Daoy (cell line): Measurements from ENCODE around the gene SPIB. TPM values are rescaled to one million over a fixed set of nuclear protein-coding genes. Genes with fewer than 3 reads are reported as not detected.
"Not testable (repeated sequence)": the region's sequence is repeated elsewhere in the genome, so short reads cannot be mapped to it uniquely, and the experiment has no call there.

Experiments
- DNase-seq: peaks from one replicate; pipeline ENCODE4 v3.0.0-alpha.2; 2015; ENCODE audit warnings: low read depth
- total RNA-seq: library from RNA; depleted of rRNA; stranded (reverse); fragments of >200 nt; shearing (Covaris generic); gene quantifications from 2 replicates; pipeline ENCODE4 v1.2.3, GENCODE V29; 2014; rRNA removed

SPIB gene
- total RNA-seq, result not detected in 2 replicates

GRCh38 chr19:50418176-50419021 is at the start of gene SPIB:
TSS of gene SPIB (plus strand) at chr19:50418938. CDS start at chr19:50418963, 25 bp downstream.
- no peak for DNase-seq

GRCh38 chr19:50371914-50372475 is 46.7 kb upstream of the SPIB start:
- no peak for DNase-seq

GRCh38 chr19:50376166-50377050 is 42.3 kb upstream of the SPIB start, which contains the start of gene NR1H2:
TSS of gene NR1H2 (plus strand) at chr19:50376457. CDS start at chr19:50377606, 1,149 bp downstream.
- DNase-seq, result peak; percentile 97

GRCh38 chr19:50377051-50377461 is 41.7 kb upstream of the SPIB start:
- DNase-seq, result no peak

- DNase-seq, result no peak
Measured at GRCh38 chr19:50377517-50377916, 41.2 kb upstream of the SPIB start.

- no peak for DNase-seq
Measured at GRCh38 chr19:50378169-50378862, 40.4 kb upstream of the SPIB start.

GRCh38 chr19:50378863-50379236 is 39.9 kb upstream of the SPIB start:
- no peak for DNase-seq

GRCh38 chr19:50379602-50380001 is 39.1 kb upstream of the SPIB start:
- no peak for DNase-seq

GRCh38 chr19:50380137-50380536 is 38.6 kb upstream of the SPIB start:
- no peak for DNase-seq

GRCh38 chr19:50380751-50381151 is 38.0 kb upstream of the SPIB start:
- no peak for DNase-seq

- DNase-seq, result no peak
Measured at GRCh38 chr19:50381881-50382729, 36.6 kb upstream of the SPIB start.

GRCh38 chr19:50383001-50383851 is 35.5 kb upstream of the SPIB start:
- no peak for DNase-seq

GRCh38 chr19:50383852-50384684 is 34.7 kb upstream of the SPIB start, which contains the start of gene POLD1:
TSS of gene POLD1 (plus strand) at chr19:50384347. CDS start at chr19:50398852, 14,505 bp downstream.
- peak; percentile 99 for DNase-seq

GRCh38 chr19:50384685-50385535 is 33.8 kb upstream of the SPIB start:
- peak; percentile 47 for DNase-seq

GRCh38 chr19:50387176-50387867 is 31.4 kb upstream of the SPIB start:
- DNase-seq, result peak; percentile 42

- no peak for DNase-seq
Measured at GRCh38 chr19:50387868-50388245, 30.9 kb upstream of the SPIB start.

GRCh38 chr19:50390295-50390694 is 28.4 kb upstream of the SPIB start:
- DNase-seq, result not testable (repeated sequence)
